Muscle of back (tissue), 11 donors: ENCODE results near the gene PRKCA. TPM values are rescaled to one million over a fixed set of nuclear protein-coding genes. Genes with fewer than 3 reads are reported as not detected.
A peak's percentile ranks its signal among the peaks of the same experiment; 100 is the strongest.

Source experiments
- DNase-seq, 3 donors: peaks; one replicate each; pipeline versions ENCODE4 v3.0.0 to v3.0.0-alpha.2; 2013
- polyA plus RNA-seq, 10 donors: library from polyadenylated mRNA; unstranded; fragments of 120-200 nt; gene quantifications; one replicate each; pipeline ENCODE4 v1.2.1, GENCODE V29; 2013; ENCODE audit not compliant: insufficient read length in 10 of 10

Gene PRKCA
- polyA plus RNA-seq, 10 donors, result 3.0 to 5.1 (median 4.1) TPM

DNA sequence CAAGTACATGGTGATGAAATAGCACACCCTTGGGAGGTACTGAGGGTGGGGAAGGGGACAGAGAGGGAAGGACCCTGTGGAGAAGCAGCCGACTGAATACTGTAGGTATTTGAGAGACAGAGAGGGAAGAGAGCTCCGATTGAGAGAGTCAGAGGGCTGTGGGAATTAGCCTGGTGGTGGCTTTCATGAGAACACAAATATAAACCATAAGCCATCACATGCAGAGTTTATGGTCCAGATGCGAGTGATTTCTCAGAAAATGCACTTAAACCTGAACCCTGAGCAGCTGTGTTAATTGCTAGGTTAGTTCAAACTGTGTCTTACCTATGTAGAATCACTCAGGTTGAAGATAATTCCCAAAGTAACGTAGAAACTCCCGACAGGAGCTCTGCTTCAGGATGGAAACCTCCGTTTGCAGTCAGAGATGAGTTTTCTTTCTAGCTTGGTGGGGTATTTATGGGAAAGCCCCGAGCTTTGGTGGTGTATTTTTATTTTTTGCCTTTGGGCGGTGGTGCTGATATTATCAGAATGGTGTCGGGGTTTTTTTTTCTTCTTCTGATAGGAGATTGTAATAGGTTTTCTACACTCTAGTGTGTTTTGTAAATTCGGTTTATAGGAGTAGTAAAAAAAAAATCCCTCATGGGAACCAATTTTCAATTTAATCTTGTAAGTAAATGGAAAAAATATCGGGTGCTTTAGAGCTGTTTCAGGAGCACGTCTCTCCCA, 347.6 kb downstream of the PRKCA start:
- no peak for DNase-seq

- DNase-seq, result no peak
These were observed 348.1 kb downstream of the PRKCA start for GRCh38 chr17:66650544-66650877.

GRCh38 chr17:66652840-66653507, 350.6 kb downstream of the PRKCA start:
- DNase-seq, result no peak

- DNase-seq, result peak in 2 of 3 donors; percentile 23 to 51
These were observed 351.8 kb downstream of the PRKCA start for GRCh38 chr17:66654106-66654740.

DNA sequence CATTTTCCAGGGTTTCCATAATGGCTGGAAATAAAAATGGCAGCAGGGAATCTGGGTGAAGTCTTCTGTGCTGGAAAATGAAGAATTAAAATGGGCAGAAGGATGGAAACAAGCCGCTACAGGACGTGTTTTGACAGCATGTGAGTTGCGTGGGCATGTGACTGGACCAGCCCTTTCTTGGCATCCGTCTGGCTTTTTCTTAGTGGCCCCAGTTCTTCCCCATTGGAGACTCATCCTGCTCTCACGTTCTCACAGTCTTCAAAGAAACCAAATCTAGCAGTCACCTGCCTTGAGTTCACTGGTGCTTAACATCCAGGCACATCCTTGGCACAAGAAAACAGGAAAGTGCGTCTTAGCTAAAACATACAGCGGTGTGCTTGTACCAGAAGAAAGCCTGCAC, 352.4 kb downstream of the PRKCA start:
- no peak for DNase-seq

DNA sequence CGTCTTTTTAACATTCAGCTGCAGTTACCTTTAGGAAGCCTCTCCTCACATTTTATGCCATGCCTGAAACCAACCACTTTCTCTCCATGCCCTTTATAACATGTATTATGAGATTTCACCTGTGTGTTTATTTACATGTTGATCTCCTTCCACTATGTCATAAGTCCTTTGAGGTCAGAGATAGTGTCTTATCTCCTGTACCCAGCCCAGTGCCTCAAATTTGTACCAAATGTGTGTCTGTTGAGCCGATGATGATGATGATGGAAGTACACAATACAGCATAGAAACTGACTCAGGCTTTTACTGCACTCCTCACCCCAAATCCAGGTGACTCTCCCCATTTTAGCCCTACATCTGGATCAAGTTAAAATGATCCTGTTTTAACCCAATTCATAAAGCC, 353.0 kb downstream of the PRKCA start:
- DNase-seq, result no peak

DNA sequence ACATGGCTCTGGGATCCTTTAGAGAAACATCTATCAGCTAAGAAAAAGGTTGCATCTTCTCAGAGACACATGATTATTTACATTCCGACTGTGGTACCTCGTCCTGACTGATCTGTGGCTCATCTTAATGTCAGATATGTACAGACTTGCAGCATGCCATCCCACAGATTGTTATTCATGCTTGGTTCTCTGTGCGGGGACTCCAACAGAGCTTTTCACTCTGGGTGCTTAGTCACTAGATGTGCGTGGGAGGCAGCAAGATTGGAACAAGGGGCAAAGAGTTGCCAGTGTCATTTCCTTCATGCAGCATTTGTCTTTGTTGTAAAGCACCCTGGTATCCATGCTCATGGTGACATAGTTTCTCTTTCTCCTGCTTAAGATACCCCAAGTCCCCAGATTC, 353.4 kb downstream of the PRKCA start:
- DNase-seq, result no peak

DNA sequence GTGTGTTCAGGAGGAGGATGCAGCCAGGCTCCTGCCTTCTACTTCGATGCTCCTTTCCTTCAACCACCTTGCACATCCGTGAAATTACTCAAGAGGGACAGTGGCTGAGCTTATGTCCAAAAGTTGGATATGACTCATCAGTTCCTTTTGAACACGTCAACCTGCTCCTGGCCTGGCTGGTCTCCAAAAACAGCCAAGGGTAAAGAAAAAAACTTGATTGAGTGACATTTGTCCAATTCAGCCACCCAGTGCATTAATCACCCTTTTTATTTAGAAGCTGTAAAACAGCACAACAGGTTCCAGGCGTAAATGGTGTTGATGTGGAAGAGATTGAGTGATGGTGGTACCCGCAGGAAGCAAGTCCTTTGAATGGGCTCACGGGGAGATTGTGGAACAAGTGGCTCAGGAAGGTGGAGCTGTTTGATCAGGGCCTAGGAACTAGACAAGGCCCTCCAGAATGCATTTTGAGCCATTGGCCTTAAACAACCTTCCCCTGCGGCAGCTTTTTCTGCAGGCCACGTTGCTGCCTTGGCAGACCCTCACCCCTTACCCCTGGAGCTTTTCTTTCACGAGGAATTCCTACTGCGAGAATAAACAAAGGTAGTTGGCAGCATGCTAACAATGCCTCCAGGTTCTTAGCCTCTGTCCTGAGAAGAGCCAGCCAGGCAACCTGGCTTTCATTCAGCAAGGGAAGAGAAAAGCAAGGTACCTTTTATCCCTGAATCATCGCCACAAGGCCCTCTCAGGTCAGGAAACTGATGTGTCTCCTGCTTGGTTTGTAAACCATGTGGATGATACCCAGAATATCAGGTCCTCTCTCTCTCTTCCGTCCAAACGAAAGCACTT, 359.2 kb downstream of the PRKCA start:
- no peak for DNase-seq

- no peak for DNase-seq
These were observed 360.1 kb downstream of the PRKCA start for GRCh38 chr17:66662496-66662895.

GRCh38 chr17:66663041-66663606, 360.7 kb downstream of the PRKCA start:
- DNase-seq, result no peak

- DNase-seq, result no peak
These were observed 361.9 kb downstream of the PRKCA start for GRCh38 chr17:66664336-66664735.

DNA sequence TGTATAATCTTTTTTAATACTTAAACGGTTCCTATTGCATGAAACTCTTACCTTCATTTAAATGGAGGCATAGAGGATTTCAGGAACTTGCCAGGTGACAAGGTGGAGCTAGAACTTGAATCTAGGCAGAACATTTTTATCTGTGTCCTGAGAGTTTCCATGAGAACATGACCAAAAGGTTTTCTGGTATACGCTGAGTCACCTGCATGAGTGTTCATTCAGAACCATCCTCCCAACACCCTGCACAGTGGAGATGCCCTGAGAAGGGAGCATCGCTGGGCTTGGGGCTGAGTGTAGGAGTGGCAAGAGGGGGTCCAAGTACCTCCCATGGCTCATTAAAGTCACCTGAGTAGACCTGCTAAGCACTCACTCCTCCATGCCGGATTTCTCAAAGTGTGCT, 362.8 kb downstream of the PRKCA start:
- DNase-seq, result no peak

DNA sequence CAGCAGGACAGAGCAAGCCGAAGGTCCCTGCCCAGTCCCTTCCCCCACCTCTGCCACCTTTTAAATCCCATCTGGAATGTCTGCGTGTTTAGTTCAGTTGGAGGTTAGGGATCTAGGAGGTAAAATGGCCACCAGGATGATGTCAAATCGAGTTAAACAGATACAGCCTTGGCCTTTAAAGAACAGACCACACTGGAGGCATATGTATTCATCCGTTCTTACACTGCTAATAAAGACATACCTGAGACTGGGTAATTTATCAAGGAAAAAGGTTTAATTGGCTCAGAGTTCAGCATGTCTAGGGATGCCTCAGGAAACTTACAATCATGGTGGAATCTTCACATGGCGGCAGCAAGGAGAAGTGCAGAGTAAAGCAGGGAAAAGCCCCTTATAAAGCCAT, 364.7 kb downstream of the PRKCA start:
- DNase-seq, result no peak

DNA sequence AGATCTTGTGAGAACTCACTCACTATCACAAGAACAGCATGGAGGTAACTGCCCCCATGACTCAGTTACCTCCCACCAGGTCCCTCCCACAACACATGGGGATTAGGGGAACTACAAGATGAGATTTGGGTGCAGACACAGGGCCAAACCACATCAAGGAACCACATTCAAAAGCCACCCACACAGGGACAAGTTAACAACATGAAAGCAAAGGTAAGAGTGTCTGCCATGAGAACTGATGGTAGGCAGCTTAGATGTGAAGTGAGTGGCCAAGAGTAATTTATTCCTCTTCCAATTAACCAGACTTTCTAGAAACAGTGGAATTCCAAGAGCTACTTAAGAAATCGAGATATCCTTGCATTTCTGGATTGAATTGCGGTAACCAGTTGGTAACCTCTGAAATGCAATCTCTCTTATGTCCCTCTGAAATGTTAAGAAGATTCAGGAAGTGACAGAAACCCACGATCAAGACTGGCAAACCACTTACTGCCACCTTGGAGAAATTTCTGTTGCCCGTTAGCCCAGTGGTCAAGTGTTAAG, 365.1 kb downstream of the PRKCA start:
- no peak for DNase-seq

GRCh38 chr17:66670206-66670605, 367.8 kb downstream of the PRKCA start:
- DNase-seq, result no peak

GRCh38 chr17:66671156-66671555, 368.7 kb downstream of the PRKCA start:
- no peak for DNase-seq

DNA sequence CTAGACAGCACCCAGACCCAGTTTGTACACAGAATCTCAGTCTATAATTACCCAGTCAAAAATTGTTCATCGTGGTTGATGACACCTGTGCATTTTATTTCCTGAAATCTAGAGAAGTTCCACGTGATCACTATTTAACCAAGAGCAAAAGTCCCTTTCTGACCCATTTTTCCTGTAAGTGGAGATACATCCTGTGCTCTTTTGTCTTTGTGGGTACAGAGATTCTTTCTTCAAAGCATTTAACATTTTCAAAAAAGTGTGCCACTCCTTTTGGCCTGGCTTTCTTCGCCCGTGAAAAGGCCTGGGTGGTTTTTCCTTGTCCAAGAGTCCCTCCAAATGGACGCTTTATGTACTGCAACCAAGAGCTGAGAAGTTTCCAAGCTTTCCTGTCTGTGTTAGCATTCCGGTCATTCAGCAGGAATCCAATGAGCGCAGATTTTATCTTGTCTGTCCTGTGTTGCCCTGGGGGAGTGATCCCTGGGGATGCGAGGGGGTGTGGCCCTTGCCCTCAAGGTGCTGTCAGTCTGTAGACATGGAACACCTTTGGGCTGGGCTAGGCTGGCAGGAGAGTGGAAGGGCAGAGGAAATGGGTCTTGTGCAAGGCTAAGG, 371.4 kb downstream of the PRKCA start:
- DNase-seq, result peak; percentile 41 to 65 (median 42)

- no peak for DNase-seq
These were observed 373.0 kb downstream of the PRKCA start for GRCh38 chr17:66675273-66675990.

DNA sequence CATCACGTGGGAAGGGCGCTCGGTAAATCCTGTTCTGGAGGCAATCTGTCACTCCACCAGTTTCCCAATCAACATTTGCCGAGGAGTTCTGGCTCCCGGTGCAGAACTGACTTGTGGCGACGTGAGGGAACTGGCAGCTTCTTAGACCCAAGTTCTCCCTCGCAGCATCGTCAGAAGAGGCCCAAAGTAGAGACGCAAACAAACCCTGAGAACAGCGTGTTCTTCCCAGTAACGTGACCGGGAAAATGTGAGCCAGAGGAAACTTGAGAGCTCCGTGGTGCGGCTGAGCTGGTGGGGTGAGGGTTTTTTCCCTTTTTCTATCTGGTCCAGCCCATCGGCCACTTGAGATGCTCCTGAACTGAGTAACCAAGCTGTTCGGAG, 373.6 kb downstream of the PRKCA start:
- no peak for DNase-seq

GRCh38 chr17:66676421-66676820, 374.0 kb downstream of the PRKCA start:
- no peak for DNase-seq
